HG03025 (cell line): ENCODE data around the gene ZSWIM4.
A peak's percentile ranks its signal among the peaks of the same experiment; 100 is the strongest.
"Not testable (repeated sequence)": the region's sequence is repeated elsewhere in the genome, so short reads cannot be mapped to it uniquely, and the experiment has no call there.

Experiments
- ATAC-seq: cut with Tn5 transposase; IDR thresholded peaks from one replicate; pipeline ENCODE4 v1.9.1; 2021; ENCODE audit warnings: mild to moderate bottlenecking, moderate library complexity; ENCODE audit not compliant: unreplicated experiment, low FRiP score

Gene ZSWIM4

DNA sequence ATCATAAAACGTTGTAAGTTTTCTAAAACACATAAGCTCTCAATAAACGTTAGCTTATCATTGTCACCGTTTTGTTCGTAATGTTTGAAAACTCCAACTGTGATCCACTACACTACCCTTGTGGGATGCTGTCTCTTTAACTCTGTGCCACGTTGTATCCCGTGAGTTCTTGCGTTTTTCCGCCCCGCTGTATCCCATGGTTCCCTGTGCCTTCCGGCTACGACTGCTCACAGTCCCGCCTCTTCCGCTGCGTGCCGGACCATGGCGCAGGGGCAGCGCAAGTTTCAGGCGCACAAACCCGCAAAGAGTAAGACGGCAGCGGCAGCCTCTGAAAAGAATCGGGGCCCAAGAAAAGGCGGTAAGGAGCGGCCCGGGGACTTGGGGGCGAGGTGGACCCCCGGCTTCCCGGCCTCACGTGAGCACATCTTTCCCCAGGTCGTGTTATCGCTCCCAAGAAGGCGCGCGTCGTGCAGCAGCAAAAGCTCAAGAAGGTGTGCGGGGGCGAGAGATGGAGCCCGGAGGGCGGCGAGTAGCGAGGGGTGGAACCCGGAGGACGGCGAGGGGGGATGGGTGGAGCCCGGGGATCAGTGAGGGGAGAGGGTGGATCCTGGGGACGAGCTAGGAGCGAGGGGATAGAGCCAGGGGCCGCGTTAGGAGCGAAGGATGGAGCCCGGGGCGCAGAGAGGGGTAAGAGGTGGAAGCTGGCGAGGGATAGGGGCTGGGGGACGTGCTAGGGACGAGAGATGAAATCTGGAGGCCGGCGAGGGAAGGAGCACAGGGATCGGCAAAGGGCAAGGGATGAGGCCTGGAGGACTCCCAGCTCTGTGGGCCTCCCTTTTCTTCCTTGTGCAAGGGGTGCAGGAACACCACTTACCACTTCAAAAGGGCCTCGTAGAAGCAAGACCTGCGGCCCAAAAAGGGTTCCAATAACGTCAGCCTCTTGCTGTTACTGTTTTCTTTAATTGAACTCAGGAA lies 20.7 kb upstream of the ZSWIM4 start, which contains the start of gene C19orf53:
TSS of gene C19orf53 (plus strand) at position 240 of the 975 bp plus-strand sequence. CDS start at position 262, 22 bp downstream.
- ATAC-seq: peak; percentile 71

DNA sequence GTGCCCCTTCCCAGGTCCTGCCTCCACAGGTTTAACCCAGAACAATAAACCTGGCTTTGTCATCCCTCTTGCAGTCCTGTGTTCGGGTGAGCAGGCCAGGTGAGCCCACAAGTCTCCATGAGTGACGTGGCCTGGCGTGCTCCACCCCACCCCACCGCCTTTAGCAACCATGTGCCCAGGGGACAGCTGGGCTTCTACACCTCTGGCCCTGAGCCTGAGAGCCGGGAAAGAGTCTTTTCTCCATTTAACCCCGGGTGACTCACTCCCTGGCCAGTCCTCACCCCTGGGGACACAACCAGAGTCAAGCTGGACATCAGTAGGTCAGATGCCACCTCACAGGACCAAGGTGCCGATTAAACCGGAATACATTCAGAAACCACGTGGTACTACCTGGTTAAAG lies 16.8 kb upstream of the ZSWIM4 start:
- no peak for ATAC-seq

- no peak for ATAC-seq
Measured at GRCh38 chr19:13778847-13779246, 16.4 kb upstream of the ZSWIM4 start.

- not testable (repeated sequence) for ATAC-seq
Measured at GRCh38 chr19:13779794-13780193, 15.4 kb upstream of the ZSWIM4 start.

DNA sequence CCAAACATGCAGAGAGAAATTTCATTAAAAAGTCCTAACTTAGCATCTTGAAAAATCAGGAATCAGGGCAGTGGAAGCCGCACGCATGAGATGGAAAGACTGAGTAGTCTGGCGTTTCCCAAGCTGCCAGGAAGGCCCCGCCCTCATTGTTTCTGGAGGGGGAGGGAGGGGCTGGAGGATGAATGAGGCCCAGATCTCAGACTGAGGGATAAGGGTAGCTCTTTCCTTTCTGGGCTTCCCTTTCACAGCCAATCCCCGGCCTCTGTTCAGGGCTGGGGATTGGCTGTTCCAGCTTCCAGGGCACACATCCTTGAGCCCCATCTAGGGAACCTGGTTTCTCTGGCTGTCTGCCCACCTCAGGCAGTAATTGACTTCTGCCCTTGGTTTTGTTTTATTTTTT lies 13.7 kb upstream of the ZSWIM4 start:
- no peak for ATAC-seq

GRCh38 chr19:13782537-13782936 lies 12.7 kb upstream of the ZSWIM4 start:
- ATAC-seq: no peak

- ATAC-seq: no peak
Measured at GRCh38 chr19:13783565-13784500, 11.4 kb upstream of the ZSWIM4 start.

DNA sequence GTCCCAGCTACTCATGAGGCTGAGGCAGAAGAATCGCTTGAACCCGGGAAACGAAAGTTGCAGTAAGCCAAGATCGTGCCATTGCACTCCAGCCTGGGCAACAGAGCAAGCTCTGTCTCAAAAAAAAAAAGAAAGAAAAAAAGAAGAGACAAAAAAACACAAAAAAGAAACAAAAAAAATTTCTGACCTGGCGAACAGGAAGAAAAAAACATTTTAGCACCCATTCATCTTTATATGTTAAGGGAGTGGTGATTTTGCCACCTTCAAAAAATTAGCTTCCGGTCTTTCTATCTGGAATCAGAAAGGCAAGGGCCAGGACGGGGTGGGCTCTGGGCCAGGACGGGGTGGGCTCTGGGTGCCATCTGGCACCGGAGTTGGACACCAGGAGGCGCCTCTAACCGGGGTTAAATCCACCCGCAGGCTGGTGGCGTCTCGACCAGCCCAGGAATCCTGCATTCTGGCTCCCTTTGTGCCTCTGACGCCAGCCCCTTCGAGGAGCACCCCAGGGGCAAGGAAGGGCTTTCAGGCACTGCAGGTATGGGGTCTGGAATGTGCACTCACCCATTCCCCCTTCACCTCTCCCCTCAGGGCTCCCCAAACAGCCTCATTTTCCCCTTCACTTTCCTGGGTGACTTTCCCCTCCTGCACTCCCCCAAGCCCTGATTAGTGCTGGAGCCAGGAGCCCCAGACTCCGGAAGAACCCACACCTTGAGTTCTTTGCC lies 10.4 kb upstream of the ZSWIM4 start:
- ATAC-seq: no peak

DNA sequence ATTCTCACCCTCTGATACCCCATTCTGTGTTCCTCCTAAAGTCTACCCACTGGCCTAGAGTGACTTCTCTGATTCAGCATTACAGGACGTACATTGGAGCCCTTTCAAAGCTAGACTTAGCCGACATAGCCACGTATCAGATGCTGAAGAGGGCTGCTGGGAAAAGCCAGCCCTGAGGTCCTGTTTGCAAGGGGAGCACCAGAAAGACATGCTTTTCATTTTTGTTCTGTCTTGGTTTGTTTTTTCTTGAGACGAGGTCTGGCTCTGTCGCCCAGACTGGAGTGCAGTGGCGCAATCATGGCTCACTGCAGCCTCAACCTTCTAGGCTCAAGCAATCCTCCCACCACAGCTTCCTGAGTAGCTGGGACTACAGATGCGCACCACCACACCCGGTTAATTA lies 6.3 kb upstream of the ZSWIM4 start:
- no peak for ATAC-seq

- ATAC-seq: no peak
Measured at GRCh38 chr19:13790354-13790753, 4.9 kb upstream of the ZSWIM4 start.

DNA sequence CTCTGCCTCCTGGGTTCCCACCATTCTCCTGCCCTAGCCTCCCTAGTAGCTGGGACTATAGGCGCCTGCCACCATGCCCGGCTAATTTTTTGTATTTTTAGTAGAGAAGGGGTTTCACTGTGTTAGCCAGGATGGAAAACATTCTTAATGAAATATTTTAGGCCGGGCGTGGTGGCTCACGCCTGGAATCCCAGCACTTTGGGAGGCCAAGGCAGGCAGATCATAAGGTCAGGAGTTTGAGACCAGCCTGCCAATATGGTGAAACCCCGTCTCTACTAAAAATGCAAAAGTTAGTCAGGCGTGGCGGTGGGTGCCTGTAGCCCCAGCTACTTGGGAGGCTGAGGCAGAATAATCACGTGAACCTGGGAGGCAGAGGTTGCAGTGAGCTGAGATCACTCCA lies 1.9 kb upstream of the ZSWIM4 start:
- not testable (repeated sequence) for ATAC-seq

GRCh38 chr19:13794398-13794756 lies 866 bp upstream of the ZSWIM4 start:
- no peak for ATAC-seq

DNA sequence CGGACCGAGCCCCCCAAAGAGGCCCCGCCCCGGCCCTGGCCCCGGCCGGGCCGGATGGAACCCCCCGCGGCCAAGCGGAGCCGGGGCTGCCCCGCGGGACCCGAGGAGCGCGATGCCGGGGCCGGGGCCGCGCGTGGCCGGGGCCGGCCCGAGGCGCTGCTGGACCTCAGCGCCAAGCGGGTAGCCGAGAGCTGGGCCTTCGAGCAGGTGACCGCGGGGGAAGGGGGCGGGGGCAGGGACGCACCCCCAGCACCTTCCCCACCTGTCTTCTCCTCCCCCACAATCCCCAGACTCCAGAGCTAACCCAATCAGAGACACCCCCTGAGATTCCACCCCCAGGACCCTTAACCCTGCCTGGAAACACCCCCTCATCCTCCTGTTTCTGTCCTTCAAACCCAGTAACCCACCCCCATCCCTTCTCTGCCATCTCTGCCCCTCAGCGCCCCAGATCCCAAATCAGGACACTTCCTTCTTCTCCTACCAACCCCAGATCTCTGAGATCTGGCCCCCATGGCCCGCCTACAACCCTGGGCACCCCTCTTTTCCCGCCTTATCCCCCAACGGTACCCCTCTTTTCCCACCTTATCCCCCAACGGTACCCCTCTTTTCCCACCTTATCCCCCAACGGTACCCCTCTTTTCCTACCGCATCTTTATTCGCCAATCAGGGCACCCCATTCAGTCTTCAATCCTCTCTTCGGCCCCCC lies 505 bp downstream of the ZSWIM4 start:
- no peak for ATAC-seq

DNA sequence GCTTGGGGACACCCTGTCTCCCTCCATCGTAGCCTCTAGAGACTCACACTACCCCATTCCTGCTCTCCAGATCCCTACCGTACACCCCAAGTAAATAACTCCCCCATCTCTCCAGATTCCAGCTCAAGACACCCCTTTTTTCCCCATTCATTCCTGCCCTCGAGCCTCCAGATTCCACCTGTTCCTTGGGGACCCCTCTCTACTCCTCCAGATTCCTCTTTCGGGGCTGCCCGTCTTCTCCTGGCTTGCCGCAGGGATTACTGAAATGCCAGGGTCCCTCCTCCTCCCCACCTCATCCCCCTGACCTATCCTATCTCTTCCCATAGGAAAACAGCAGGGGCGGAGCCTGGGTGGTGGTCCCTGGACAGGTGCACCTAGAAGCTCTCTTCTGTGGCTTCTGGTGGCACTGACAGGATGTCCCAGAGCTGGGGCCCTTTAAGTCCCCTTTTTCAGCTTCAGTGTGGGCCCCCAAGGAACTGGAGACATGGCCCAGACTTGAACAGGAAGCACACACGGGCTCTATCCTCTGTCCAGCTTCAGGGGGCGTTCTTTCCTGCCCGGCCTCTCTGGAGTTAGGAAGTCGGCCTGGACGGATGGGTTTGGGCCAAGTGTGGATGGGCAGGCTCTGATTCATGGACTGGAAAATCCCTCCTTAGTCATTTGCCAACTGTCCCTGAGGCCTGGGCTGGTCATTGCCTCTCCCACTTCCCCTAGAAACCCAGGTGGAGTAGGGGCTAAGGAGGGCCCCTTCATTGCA lies 1.2 kb downstream of the ZSWIM4 start:
- no peak for ATAC-seq

DNA sequence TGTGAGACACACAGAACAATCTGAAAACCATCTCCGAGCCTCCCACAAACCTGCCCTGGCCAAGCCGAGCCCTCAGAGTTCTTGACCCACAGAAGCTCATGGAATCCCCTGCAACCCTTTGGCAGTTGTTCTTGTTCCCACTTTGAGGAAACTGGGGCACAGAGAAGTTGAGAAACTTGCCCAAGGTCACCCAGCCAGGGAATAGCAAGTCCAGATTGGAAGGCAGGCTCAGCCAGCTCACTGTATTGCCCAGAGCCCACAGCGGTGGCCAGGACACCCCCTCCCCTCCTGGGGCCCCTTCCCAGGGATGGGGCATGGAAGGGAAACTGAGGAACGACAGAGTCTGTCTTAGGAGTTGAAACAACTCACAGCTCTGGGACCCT lies 1.8 kb downstream of the ZSWIM4 start:
- no peak for ATAC-seq

DNA sequence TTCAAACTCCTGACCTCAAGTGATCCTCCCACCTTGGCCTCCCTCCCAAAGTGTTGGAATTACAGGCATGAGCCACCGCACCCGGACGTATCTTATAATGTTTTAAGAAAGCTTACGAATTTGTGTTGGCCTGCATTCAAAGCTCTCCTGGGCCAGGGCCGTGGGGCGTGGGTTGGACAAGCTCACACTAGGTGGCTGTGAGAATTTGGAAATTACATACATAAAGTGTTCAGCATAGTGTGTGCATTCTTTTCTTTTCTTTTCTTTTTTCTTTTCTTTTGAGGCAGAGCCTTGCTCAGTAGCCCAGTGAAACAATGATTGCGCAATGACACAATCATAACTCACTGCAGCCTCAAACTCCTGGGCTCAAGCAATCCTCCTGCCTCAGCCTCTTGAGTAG lies 2.6 kb downstream of the ZSWIM4 start:
- no peak for ATAC-seq

- ATAC-seq: no peak
Measured at GRCh38 chr19:13799669-13800068, 4.4 kb downstream of the ZSWIM4 start.

- no peak for ATAC-seq
Measured at GRCh38 chr19:13803038-13803437, 7.8 kb downstream of the ZSWIM4 start.
